CD4-positive, alpha-beta T cell treated with Interleukin-21 for 1 hour (primary cell): ENCODE measurements around the gene GRHL3.

Experiments
- DNase-seq: peaks from one replicate; pipeline ENCODE4 v3.0.0-alpha.2; 2020

GRHL3 gene

GRCh38 chr1:24318615-24319311, 394 bp upstream of the GRHL3 start:
- DNase-seq = no peak

GRCh38 chr1:24319962-24320361, 805 bp downstream of the GRHL3 start:
- no peak for DNase-seq

GRCh38 chr1:24321126-24321525, 2.0 kb downstream of the GRHL3 start:
- no peak for DNase-seq

- peak; percentile 69 for DNase-seq
Measured at GRCh38 chr1:24321697-24322469, 2.7 kb downstream of the GRHL3 start.

- no peak for DNase-seq
Measured at GRCh38 chr1:24322470-24323177, 3.5 kb downstream of the GRHL3 start.

GRCh38 chr1:24323281-24323680, 4.1 kb downstream of the GRHL3 start:
- DNase-seq = no peak

GRCh38 chr1:24324903-24325302, 5.7 kb downstream of the GRHL3 start:
- DNase-seq = no peak

GRCh38 chr1:24325587-24326449, 6.7 kb downstream of the GRHL3 start:
- DNase-seq = no peak

- no peak for DNase-seq
Measured at GRCh38 chr1:24327486-24327885, 8.3 kb downstream of the GRHL3 start.

- no peak for DNase-seq
Measured at GRCh38 chr1:24327891-24328290, 8.7 kb downstream of the GRHL3 start.

GRCh38 chr1:24329331-24329730, 10.2 kb downstream of the GRHL3 start:
- no peak for DNase-seq

- no peak for DNase-seq
Measured at GRCh38 chr1:24329797-24330543, 10.8 kb downstream of the GRHL3 start.

- no peak for DNase-seq
Measured at GRCh38 chr1:24331961-24332673, 13.0 kb downstream of the GRHL3 start.

GRCh38 chr1:24336075-24336474, 16.9 kb downstream of the GRHL3 start:
- DNase-seq = no peak

GRCh38 chr1:24337455-24337854, 18.3 kb downstream of the GRHL3 start:
- DNase-seq = no peak

GRCh38 chr1:24338447-24338846, 19.3 kb downstream of the GRHL3 start:
- DNase-seq = no peak

- DNase-seq = no peak
Measured at GRCh38 chr1:24339996-24340395, 20.8 kb downstream of the GRHL3 start.

- DNase-seq = no peak
Measured at GRCh38 chr1:24340770-24341169, 21.6 kb downstream of the GRHL3 start.

- no peak for DNase-seq
Measured at GRCh38 chr1:24341260-24341659, 22.1 kb downstream of the GRHL3 start.

GRCh38 chr1:24343412-24344089, 24.4 kb downstream of the GRHL3 start:
- DNase-seq = no peak
